ENCODE results near the gene PIGL.

Gene PIGL

GRCh38 chr17:16243385-16243784 lies 26.4 kb downstream of the PIGL start:
- TF ChIP-seq FOXP2 (optimal IDR thresholded peaks at IDR 0.05; ENCODE audit: control extremely low read depth, extremely low read length, insufficient read depth), result no peak
- no peak for TF ChIP-seq EZH2 (IDR thresholded peaks at IDR 0.05)
- TF ChIP-seq POLR2AphosphoS5 (IDR thresholded peaks at IDR 0.05; ENCODE audit: borderline replicate concordance, low read depth, low read length), result no peak
- DNase-seq (ENCODE audit: low read depth, low spot score), result no peak
- Histone ChIP-seq H3K36me3 (ENCODE audit: insufficient read depth, low read length) (no peaks in the 10 kb centered on the region), H3K27ac (peak overlapping the region; percentile 34; the same call in 1 of the 2 replicates), H3K9me3 (ENCODE audit: low read depth, low read length) (no peaks in the 10 kb centered on the region), H3K9ac (ENCODE audit: insufficient read length) (no peak overlapping the region), H3K4me3 (no peak overlapping the region)

DNA sequence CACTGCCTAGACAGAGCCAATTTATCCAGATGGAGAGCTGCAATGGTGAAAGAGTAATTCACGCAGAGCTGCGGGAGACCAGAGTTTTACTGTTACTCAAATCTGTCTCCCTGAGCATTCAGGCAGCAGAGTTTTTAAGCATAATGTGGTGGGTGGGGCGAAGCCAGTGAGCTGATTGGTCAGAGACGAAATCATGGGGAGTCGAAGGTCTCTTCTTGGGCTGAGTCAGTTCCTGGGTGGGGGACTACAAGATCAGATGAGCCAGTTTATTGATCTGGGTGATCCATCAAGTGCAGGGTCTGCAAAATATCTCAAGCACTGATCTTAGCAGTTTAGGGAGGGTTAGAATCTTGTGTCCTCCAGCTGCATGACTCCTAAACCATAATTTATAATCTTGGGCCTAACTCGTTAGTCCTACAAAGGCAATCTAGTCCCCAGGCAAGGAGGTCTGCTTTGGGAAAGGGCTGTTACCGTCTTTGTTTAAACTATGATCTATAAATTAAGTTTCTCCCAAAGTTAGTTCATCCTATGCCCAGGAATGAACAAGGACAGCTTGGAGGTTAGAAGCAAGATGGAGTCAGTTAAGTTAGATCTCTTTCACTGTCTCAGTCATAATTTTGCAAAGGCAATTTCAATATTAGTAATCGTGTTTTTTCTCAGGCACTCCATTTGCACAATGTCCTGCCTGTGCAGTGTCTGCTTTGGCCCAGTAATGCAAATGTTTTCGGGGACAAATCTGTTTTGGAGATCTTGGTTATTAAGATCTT lies 27.0 kb downstream of the PIGL start:
- H3K9ac ChIP-seq (ENCODE audit: insufficient read length), result no peak overlapping the region

GRCh38 chr17:16247586-16247984 lies 30.6 kb downstream of the PIGL start:
- Histone ChIP-seq H3K36me3 (ENCODE audit: insufficient read depth, low read length) (0 out of 2 replicates have a peak, but pooled peaks cover 3% of the 10 kb centered on the region), H3K27ac (no peak overlapping the region), H3K9ac (ENCODE audit: insufficient read length) (no peak overlapping the region), H3K4me3 (no peak overlapping the region), H3K9me3 (ENCODE audit: low read depth, low read length) (no peaks in the 10 kb centered on the region)
- DNase-seq (ENCODE audit: low read depth, low spot score), result no peak
- TF ChIP-seq FOXP2 (optimal IDR thresholded peaks at IDR 0.05; ENCODE audit: control extremely low read depth, extremely low read length, insufficient read depth) (no peak), EZH2 (IDR thresholded peaks at IDR 0.05) (no peak), POLR2AphosphoS5 (IDR thresholded peaks at IDR 0.05; ENCODE audit: borderline replicate concordance, low read depth, low read length) (no peak)

More for the DNA sequence above, 27.0 kb downstream of the PIGL start:
- H3K36me3 ChIP-seq (ENCODE audit: insufficient read depth, low read length), result 0 out of 2 replicates have a peak, but pooled peaks cover 3% of the 10 kb centered on the region
- H3K9me3 ChIP-seq (ENCODE audit: low read depth, low read length), result no peaks in the 10 kb centered on the region
- no peak for DNase-seq (ENCODE audit: low read depth, low spot score)
- TF ChIP-seq FOXP2 (optimal IDR thresholded peaks at IDR 0.05; ENCODE audit: control extremely low read depth, extremely low read length, insufficient read depth) (no peak), POLR2AphosphoS5 (IDR thresholded peaks at IDR 0.05; ENCODE audit: borderline replicate concordance, low read depth, low read length) (no peak), EZH2 (IDR thresholded peaks at IDR 0.05) (no peak)
- H3K27ac ChIP-seq, result peak overlapping the region; percentile 34; the same call in 1 of the 2 replicates
- no peak overlapping the region for H3K4me3 ChIP-seq

DNA sequence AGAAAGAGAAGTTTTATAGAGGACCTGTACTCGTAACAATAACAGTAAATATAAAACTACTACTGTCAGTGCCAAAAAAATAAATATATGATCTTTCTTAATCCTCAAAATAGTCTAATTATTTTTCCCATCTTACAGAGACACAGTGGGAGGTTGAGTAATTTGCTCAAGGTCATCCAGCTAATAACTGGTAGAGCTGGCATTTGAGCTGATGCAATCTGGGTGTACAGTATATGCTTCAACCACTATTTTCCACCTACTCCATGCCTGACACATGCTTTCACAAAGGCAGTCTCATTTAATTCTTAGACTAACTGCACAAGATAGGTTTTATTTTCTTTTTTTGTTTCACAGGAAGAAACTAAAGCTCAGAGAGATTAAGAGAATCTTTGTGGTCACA lies 33.6 kb downstream of the PIGL start:
- H3K9me3 ChIP-seq (ENCODE audit: low read depth, low read length), result no peaks in the 10 kb centered on the region
- H3K27ac ChIP-seq, result peak overlapping the region; percentile 79
- 0 out of 2 replicates have a peak overlapping the region, but pooled peaks have one; percentile 7 for H3K4me3 ChIP-seq
- H3K9ac ChIP-seq (ENCODE audit: insufficient read length), result peak overlapping the region; percentile 45
- DNase-seq (ENCODE audit: low read depth, low spot score), result no peak
- TF ChIP-seq FOXP2 (optimal IDR thresholded peaks at IDR 0.05; ENCODE audit: control extremely low read depth, extremely low read length, insufficient read depth) (no peak), POLR2AphosphoS5 (IDR thresholded peaks at IDR 0.05; ENCODE audit: borderline replicate concordance, low read depth, low read length) (no peak), EZH2 (IDR thresholded peaks at IDR 0.05) (no peak)
- H3K36me3 ChIP-seq (ENCODE audit: insufficient read depth, low read length), result 0 out of 2 replicates have a peak, but pooled peaks cover 3% of the 10 kb centered on the region

DNA sequence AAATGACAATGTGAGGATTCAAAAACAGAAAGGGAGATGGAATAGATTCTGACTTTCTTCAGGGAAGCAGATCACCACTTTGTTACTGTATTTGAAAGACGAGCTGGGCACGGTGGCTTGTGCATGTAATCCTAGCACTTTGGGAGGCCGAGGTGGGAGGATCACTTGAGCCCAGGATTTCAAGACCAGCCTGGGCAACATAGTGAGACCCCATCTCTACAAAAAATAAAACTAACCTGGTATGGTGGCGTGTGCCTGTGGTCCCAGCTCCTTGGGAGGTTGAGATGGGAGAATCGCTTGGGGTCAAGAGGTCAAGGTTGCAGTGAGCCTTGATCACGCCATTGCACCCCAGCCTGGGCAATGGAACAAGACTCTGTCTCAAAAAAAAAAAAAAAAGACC lies 34.0 kb downstream of the PIGL start:
- H3K9me3 ChIP-seq (ENCODE audit: low read depth, low read length), result no peaks in the 10 kb centered on the region
- no peak for DNase-seq (ENCODE audit: low read depth, low spot score)
- no peak overlapping the region for H3K9ac ChIP-seq (ENCODE audit: insufficient read length)
- H3K27ac ChIP-seq, result peak overlapping the region; percentile 79
- H3K4me3 ChIP-seq, result no peak overlapping the region
- H3K36me3 ChIP-seq (ENCODE audit: insufficient read depth, low read length), result 0 out of 2 replicates have a peak, but pooled peaks cover 3% of the 10 kb centered on the region
- TF ChIP-seq POLR2AphosphoS5 (IDR thresholded peaks at IDR 0.05; ENCODE audit: borderline replicate concordance, low read depth, low read length), result no peak
- TF ChIP-seq EZH2 (IDR thresholded peaks at IDR 0.05), result no peak
- TF ChIP-seq FOXP2 (optimal IDR thresholded peaks at IDR 0.05; ENCODE audit: control extremely low read depth, extremely low read length, insufficient read depth), result no peak

DNA sequence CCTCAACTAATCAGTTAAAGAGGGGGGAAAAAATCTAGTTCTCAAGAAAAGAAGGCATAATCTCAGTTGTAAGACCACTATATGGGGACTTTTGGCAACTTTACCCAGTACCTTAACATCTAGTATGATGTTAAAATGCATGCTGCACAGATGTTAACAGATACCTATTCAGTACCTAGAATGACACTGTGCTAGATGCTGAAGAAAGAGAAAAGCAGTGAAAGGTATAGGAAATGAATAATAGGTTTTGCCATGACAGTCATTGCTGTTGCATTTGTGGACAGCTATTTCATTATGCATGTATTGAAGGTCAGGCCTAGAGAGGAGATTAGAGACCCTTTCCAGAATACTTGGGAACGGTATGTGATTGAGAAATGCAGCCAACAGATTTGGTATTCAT lies 34.5 kb downstream of the PIGL start:
- no peak for DNase-seq (ENCODE audit: low read depth, low spot score)
- Histone ChIP-seq H3K27ac (peak overlapping the region; percentile 11; the same call in 1 of the 2 replicates), H3K9ac (ENCODE audit: insufficient read length) (no peak overlapping the region), H3K9me3 (ENCODE audit: low read depth, low read length) (no peaks in the 10 kb centered on the region), H3K36me3 (ENCODE audit: insufficient read depth, low read length) (0 out of 2 replicates have a peak, but pooled peaks cover 3% of the 10 kb centered on the region), H3K4me3 (no peak overlapping the region)
- TF ChIP-seq FOXP2 (optimal IDR thresholded peaks at IDR 0.05; ENCODE audit: control extremely low read depth, extremely low read length, insufficient read depth) (no peak), POLR2AphosphoS5 (IDR thresholded peaks at IDR 0.05; ENCODE audit: borderline replicate concordance, low read depth, low read length) (no peak), EZH2 (IDR thresholded peaks at IDR 0.05) (no peak)

GRCh38 chr17:16254773-16255400 lies 37.9 kb downstream of the PIGL start:
- Histone ChIP-seq H3K9ac (ENCODE audit: insufficient read length) (no peak overlapping the region), H3K36me3 (ENCODE audit: insufficient read depth, low read length) (no peaks in the 10 kb centered on the region), H3K27ac (no peak overlapping the region), H3K4me3 (no peak overlapping the region), H3K9me3 (ENCODE audit: low read depth, low read length) (no peaks in the 10 kb centered on the region)
- no peak for DNase-seq (ENCODE audit: low read depth, low spot score)
- TF ChIP-seq FOXP2 (optimal IDR thresholded peaks at IDR 0.05; ENCODE audit: control extremely low read depth, extremely low read length, insufficient read depth), result no peak
- TF ChIP-seq POLR2AphosphoS5 (IDR thresholded peaks at IDR 0.05; ENCODE audit: borderline replicate concordance, low read depth, low read length), result no peak
- no peak for TF ChIP-seq EZH2 (IDR thresholded peaks at IDR 0.05)

DNA sequence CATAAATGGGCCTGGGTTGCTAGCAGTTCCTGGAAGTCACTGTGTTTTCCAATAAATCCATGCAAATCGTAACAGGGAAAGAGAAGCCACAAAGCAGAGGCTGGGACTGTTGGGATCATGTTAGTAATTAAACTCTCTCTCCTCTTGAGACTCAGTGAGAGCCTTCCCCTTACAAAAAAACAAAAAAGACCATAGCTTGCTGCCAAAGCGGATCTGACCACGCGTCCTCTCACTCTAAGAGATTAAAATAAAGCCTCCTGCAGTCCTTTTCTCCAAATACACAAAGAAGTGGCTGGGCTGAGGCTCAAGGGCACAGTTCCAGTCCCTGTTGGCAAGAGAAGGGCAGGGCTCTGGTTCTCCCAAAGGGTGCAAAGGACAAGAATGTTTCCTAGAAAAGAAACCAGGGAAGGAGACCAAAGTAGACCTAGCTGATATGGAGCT lies 38.5 kb downstream of the PIGL start:
- no peak for DNase-seq (ENCODE audit: low read depth, low spot score)
- TF ChIP-seq FOXP2 (optimal IDR thresholded peaks at IDR 0.05; ENCODE audit: control extremely low read depth, extremely low read length, insufficient read depth), result no peak
- no peak for TF ChIP-seq EZH2 (IDR thresholded peaks at IDR 0.05)
- TF ChIP-seq POLR2AphosphoS5 (IDR thresholded peaks at IDR 0.05; ENCODE audit: borderline replicate concordance, low read depth, low read length), result no peak
- H3K36me3 ChIP-seq (ENCODE audit: insufficient read depth, low read length), result no peaks in the 10 kb centered on the region
- no peak overlapping the region for H3K4me3 ChIP-seq
- no peak overlapping the region for H3K9ac ChIP-seq (ENCODE audit: insufficient read length)
- no peaks in the 10 kb centered on the region for H3K9me3 ChIP-seq (ENCODE audit: low read depth, low read length)
- H3K27ac ChIP-seq, result no peak overlapping the region
